SU-DHL-6 (cell line): Measurements from ENCODE around the gene EMC7.

Source experiments
- EZH2phosphoT487 ChIP-seq: fragments of 200-600 bp; sonication (generic), shearing (Covaris generic); conservative IDR thresholded peaks from 2 replicates; pipeline ENCODE4 v1.6.1; 2018; ENCODE audit warnings: mild to moderate bottlenecking, antibody characterized with exemption, low read length, moderate library complexity, mixed read lengths
- TF ChIP-seq, protein P1 (sequence below): fragments of 200-600 bp; sonication (generic); IDR thresholded peaks from one replicate; pipeline ENCODE4 v1.5.1; 2017; ENCODE audit warnings: antibody characterized with exemption, mild to moderate bottlenecking, low read length, moderate library complexity; ENCODE audit not compliant: insufficient read depth, poor library complexity, severe bottlenecking

DNA sequence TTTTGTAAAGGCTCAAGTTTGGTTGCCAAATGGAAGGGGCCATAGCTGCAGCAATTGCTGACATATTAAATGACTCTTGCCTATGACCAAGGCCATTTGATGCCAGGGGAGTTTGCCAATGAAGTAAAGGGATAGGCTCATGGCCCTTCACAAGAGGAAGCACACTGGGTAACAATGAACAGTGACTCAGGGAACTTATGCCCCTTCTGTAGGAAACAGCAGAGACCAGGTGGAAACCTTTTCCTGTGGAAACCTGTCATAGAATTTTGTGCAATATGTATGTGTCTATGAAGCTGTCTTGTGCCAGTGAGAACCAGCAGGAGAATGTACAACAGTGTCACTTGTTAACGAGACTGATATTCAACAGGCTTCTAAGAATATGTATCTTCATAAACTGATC lies 37.2 kb downstream of the EMC7 start:
- TF ChIP-seq, protein P1, sequence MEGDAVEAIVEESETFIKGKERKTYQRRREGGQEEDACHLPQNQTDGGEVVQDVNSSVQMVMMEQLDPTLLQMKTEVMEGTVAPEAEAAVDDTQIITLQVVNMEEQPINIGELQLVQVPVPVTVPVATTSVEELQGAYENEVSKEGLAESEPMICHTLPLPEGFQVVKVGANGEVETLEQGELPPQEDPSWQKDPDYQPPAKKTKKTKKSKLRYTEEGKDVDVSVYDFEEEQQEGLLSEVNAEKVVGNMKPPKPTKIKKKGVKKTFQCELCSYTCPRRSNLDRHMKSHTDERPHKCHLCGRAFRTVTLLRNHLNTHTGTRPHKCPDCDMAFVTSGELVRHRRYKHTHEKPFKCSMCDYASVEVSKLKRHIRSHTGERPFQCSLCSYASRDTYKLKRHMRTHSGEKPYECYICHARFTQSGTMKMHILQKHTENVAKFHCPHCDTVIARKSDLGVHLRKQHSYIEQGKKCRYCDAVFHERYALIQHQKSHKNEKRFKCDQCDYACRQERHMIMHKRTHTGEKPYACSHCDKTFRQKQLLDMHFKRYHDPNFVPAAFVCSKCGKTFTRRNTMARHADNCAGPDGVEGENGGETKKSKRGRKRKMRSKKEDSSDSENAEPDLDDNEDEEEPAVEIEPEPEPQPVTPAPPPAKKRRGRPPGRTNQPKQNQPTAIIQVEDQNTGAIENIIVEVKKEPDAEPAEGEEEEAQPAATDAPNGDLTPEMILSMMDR, result no peak
- TF ChIP-seq EZH2phosphoT487, result no peak
